ENCODE measurements around the gene LRR1.
"Not testable (repeated sequence)": the region's sequence is repeated elsewhere in the genome, so short reads cannot be mapped to it uniquely, and the experiment has no call there.

Gene LRR1

GRCh38 chr14:49581209-49582112, 17.3 kb upstream of the LRR1 start:
- Mint-ChIP-seq H3K36me3 (ENCODE audit: low read depth) (peaks cover 79% of the 10 kb centered on the region), H3K9me3 (no peaks in the 10 kb centered on the region), H3K27me3 (no peaks in the 10 kb centered on the region), H3K27ac (peak overlapping the region; percentile 88), H3K4me1 (ENCODE audit: low read depth) (peaks cover 71% of the 10 kb centered on the region), H3K4me3 (peak overlapping the region; percentile 93)

DNA sequence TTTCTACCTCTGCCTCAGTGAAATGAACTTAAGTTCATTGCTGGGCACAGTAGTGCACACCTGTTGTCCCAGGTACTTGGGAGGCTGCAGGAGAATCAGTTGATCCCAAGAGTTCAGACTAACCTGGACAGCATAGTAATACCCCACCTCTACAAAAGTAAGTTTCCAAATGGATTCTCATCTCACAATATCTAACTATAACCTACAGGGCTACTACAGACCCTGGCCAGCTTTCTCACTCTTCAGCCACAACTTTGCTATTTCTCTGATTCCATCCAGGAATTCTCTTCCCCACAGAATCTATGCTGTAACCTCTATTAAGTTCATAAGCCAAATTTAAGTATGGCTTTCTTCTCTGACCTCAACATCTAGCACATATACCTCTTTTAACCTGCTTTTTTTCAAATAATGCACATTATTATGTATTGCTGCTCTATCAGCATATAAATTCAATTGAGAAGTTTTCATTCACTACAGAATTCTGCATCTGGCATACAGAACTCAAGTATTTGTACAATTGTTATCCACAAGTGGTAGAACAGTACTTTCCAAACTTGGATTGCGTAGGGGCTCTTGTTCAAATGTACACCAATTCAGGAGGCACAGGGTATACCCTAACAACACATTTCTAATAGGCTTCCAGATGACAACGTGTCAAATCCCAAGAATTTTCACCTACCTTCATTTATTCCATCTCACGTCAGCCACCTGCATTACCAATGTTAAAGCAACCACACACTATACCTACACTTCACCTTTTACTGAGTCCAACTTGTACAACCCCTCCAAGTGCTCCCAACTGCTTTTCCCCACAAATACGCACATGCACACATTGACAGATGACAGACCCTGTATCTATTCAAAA, 16.4 kb upstream of the LRR1 start:
- Mint-ChIP-seq H3K4me1 (ENCODE audit: low read depth) (peaks cover 74% of the 10 kb centered on the region), H3K27me3 (no peaks in the 10 kb centered on the region), H3K36me3 (ENCODE audit: low read depth) (peaks cover 70% of the 10 kb centered on the region), H3K9me3 (no peaks in the 10 kb centered on the region), H3K4me3 (peak overlapping the region; percentile 93), H3K27ac (peak overlapping the region; percentile 88)

GRCh38 chr14:49583629-49584028, 15.1 kb upstream of the LRR1 start:
- no peaks in the 10 kb centered on the region for H3K9me3 Mint-ChIP-seq
- H3K36me3 Mint-ChIP-seq (ENCODE audit: low read depth), result peaks cover 62% of the 10 kb centered on the region
- no peaks in the 10 kb centered on the region for H3K27me3 Mint-ChIP-seq
- H3K4me3 Mint-ChIP-seq, result peak overlapping the region; percentile 93
- peak overlapping the region; percentile 97 for H3K27ac Mint-ChIP-seq
- H3K4me1 Mint-ChIP-seq (ENCODE audit: low read depth), result peaks cover 68% of the 10 kb centered on the region

- no peaks in the 10 kb centered on the region for H3K9me3 Mint-ChIP-seq
- H3K4me1 Mint-ChIP-seq (ENCODE audit: low read depth), result peaks cover 65% of the 10 kb centered on the region
- H3K36me3 Mint-ChIP-seq (ENCODE audit: low read depth), result peaks cover 62% of the 10 kb centered on the region
- H3K4me3 Mint-ChIP-seq, result peak overlapping the region; percentile 93
- no peaks in the 10 kb centered on the region for H3K27me3 Mint-ChIP-seq
- H3K27ac Mint-ChIP-seq, result peak overlapping the region; percentile 97
These were observed 14.7 kb upstream of the LRR1 start for GRCh38 chr14:49584058-49584457.

DNA sequence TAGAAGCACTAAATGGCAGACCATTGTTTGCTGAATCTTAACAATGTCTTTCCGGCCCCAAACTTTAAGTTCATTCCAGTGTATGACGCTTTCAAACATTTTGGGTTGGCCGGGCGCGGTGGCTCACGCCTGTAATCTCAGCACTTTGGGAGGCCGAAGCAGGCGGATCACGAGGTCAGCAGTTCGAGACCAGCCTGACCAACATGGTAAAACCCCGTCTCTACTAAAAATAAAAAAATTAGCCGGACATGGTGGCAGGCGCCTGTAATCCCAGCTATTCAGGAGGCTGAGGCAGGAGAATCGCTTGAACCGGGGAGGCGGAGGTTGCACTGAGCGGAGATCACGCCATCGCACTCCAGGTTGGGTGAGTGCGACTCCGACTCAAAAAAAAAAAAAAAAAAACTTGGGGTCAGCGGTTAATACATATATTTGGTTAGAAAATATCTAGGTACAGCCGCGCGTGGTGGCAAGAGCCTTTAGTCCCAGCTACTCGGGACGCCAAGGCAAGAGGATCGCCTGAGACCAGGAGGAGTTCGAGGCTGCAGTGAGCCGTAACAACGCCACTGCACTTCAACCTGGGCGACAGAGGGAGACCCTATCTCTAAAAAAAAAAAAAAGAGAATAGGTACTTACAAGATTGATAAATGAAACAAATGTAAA, 13.6 kb upstream of the LRR1 start:
- H3K4me1 Mint-ChIP-seq (ENCODE audit: low read depth), result peaks cover 55% of the 10 kb centered on the region
- H3K36me3 Mint-ChIP-seq (ENCODE audit: low read depth), result peaks cover 59% of the 10 kb centered on the region
- H3K9me3 Mint-ChIP-seq, H3K27me3 Mint-ChIP-seq: not testable (repeated sequence)
- H3K4me3 Mint-ChIP-seq, result peak overlapping the region; percentile 93
- H3K27ac Mint-ChIP-seq, result peak overlapping the region; percentile 97

DNA sequence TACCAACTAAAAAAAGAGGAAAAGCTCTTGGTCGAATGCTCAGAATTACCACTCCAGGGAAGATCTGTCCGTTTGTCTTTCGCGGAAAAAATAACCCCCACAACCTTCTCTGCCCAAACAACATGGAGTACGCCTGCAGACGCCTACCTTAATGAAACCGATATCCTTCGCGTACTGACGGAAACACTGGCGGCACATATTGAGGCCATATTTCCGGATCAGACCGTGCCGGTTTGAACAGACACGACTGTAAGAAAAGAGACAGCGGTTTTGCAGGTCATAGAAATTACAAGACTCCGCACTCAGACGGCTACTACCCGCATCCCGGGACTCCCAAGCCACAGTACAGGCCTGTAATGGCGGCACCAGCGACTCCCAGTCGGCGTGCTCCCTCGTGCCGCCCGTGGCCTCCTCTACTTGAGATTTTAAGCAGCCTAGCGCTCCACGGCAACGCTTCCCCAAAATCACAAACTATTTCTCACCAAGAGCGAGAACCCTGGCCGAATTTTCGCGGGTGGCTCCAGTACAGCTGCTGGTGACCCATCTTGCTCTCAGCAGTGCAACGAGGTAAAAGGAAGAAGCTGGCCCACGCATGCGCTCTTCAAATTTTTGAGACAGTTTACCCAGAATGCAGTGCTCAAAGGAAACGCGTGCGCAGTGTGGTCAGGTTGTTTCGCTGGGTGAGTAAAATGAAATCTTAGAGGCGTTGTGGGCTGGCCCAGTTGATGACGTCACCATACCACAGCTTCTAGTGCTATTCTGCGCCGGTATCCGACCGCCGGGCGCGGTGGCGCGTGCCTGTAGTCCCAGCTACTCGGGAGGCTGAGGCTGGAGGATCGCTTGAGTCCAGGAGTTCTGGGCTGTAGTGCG, 12.7 kb upstream of the LRR1 start, which contains the start of gene RPS29:
RPS29 (minus strand) TSS at position 578 of the 870 bp plus-strand sequence; CDS start at position 544, 34 bp downstream.
- H3K9me3 Mint-ChIP-seq, result no peaks in the 10 kb centered on the region
- peak within 1 kb of the TSS; percentile 97 for H3K27ac Mint-ChIP-seq
- peak within 1 kb of the TSS; percentile 93 for H3K4me3 Mint-ChIP-seq
- H3K4me1 Mint-ChIP-seq (ENCODE audit: low read depth), result peaks cover 52% of the 10 kb centered on the region
- peaks cover 55% of the 10 kb centered on the region for H3K36me3 Mint-ChIP-seq (ENCODE audit: low read depth)
- H3K27me3 Mint-ChIP-seq, result no peaks in the 10 kb centered on the region

- Mint-ChIP-seq H3K27me3 (no peaks in the 10 kb centered on the region), H3K9me3 (no peaks in the 10 kb centered on the region), H3K36me3 (ENCODE audit: low read depth) (peaks cover 46% of the 10 kb centered on the region), H3K4me3 (peak overlapping the region; percentile 93), H3K27ac (peak overlapping the region; percentile 97), H3K4me1 (ENCODE audit: low read depth) (peaks cover 45% of the 10 kb centered on the region)
These were observed 11.9 kb upstream of the LRR1 start for GRCh38 chr14:49586673-49587460.

DNA sequence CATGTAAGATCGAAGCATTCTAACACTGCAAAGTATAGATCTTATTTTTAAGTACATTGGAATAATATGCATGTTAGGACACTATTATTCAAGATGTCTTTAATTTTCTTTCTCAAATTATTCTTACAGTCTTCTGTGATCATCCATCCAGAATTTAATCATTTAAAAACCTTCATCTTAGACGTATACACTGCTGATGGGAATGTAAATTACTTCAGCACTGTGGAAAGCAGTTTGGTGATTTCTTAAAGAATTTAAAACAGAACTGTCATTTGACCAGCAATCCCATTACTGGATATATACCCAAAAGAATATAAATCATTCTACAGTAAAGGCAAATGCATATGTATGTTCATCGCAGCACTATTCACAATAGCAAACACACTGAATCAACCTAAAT, 9.4 kb upstream of the LRR1 start:
- Mint-ChIP-seq H3K4me1 (ENCODE audit: low read depth) (peaks cover 19% of the 10 kb centered on the region), H3K9me3 (no peaks in the 10 kb centered on the region), H3K4me3 (no peak overlapping the region), H3K27ac (no peak overlapping the region), H3K27me3 (no peaks in the 10 kb centered on the region), H3K36me3 (ENCODE audit: low read depth) (peaks cover 21% of the 10 kb centered on the region)

GRCh38 chr14:49593016-49593415, 5.7 kb upstream of the LRR1 start:
- H3K9me3 Mint-ChIP-seq, result no peaks in the 10 kb centered on the region
- H3K36me3 Mint-ChIP-seq (ENCODE audit: low read depth), result no peaks in the 10 kb centered on the region
- no peak overlapping the region for H3K27ac Mint-ChIP-seq
- H3K4me3 Mint-ChIP-seq, result no peak overlapping the region
- peaks cover 19% of the 10 kb centered on the region for H3K4me1 Mint-ChIP-seq (ENCODE audit: low read depth)
- H3K27me3 Mint-ChIP-seq, result no peaks in the 10 kb centered on the region

DNA sequence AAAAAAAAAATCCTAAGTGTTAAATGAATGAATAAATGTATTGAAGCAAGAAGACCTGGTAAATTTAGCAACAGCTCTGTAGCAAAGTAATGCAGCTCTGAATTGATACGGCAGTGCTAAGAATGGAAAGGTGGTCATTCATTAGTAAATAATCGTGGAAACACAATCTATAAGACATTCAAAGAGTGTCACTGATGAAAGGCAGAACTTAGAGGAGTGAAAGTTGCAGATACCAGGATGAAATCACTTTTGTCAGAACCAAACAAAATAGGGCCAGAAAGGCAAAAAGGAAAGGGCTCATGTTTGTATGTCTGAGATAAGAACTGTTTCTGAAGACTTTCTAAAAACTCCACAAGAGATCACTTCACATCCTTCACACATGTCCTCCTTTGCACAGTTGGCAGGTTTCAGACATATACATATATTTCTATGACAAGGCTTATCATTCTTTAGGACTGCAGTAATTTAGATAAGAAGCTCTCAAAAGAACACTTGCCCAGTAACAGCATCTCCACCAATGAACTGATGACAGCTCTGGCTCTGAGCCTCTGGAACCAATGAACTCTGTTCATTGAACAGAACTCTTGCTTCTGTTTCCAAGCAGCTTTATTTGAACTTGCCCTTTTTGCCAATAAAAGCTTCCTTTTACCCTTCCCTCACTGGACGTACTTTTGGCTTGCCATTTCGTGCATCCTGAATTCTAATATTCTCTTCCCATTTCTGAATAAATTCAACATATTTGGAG, 4.2 kb upstream of the LRR1 start:
- H3K4me1 Mint-ChIP-seq (ENCODE audit: low read depth), result peaks cover 19% of the 10 kb centered on the region
- no peak overlapping the region for H3K4me3 Mint-ChIP-seq
- H3K36me3 Mint-ChIP-seq (ENCODE audit: low read depth), result no peaks in the 10 kb centered on the region
- H3K27ac Mint-ChIP-seq, result no peak overlapping the region
- no peaks in the 10 kb centered on the region for H3K27me3 Mint-ChIP-seq
- no peaks in the 10 kb centered on the region for H3K9me3 Mint-ChIP-seq

DNA sequence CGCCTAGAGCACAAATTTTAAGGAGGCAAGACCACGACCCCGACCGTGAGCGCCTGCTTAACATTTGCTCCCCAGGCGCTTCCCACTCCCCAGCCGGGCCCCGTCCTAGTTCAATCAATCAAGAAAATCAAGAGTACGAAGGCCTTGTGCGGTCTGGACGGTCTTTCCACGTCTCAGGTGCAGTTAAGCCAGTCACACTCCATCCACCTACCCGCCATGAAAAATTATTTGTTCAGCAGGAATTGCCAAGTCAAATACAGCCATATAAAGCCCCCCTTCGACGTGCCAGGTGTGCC, 603 bp upstream of the LRR1 start:
- H3K36me3 Mint-ChIP-seq (ENCODE audit: low read depth), result peaks cover 25% of the 10 kb centered on the region
- no peaks in the 10 kb centered on the region for H3K27me3 Mint-ChIP-seq
- H3K27ac Mint-ChIP-seq, result peak overlapping the region; percentile 96
- peak overlapping the region; percentile 98 for H3K4me3 Mint-ChIP-seq
- H3K4me1 Mint-ChIP-seq (ENCODE audit: low read depth), result peaks cover 33% of the 10 kb centered on the region
- no peaks in the 10 kb centered on the region for H3K9me3 Mint-ChIP-seq

GRCh38 chr14:49607583-49607982, 8.8 kb downstream of the LRR1 start:
- Mint-ChIP-seq H3K36me3 (ENCODE audit: low read depth) (peaks cover 64% of the 10 kb centered on the region), H3K4me1 (ENCODE audit: low read depth) (peaks cover 7% of the 10 kb centered on the region), H3K9me3 (no peaks in the 10 kb centered on the region), H3K27me3 (no peaks in the 10 kb centered on the region), H3K4me3 (no peak overlapping the region), H3K27ac (no peak overlapping the region)

DNA sequence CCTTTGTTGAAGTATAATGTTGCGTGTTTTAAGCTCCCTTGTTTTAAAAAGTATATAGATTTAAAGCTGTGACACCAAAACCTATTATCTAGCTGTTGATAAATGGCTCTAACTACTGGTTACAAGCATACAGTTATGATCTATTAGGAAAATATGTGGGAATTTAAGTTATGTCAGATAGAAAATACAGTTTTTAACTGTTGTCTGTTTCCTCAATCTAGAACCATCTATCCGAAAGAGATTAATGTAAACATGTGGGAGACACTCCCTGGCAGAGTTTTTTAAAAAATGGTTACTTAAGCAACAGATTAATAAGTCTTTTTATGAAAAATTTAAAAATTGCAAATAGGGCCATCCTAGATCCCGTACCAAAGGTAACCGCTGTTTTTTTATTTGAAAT, 13.5 kb downstream of the LRR1 start:
- Mint-ChIP-seq H3K27me3 (no peaks in the 10 kb centered on the region), H3K27ac (no peak overlapping the region), H3K4me3 (no peak overlapping the region), H3K4me1 (ENCODE audit: low read depth) (peaks cover under 1% of the 10 kb centered on the region), H3K9me3 (no peaks in the 10 kb centered on the region), H3K36me3 (ENCODE audit: low read depth) (peaks cover 60% of the 10 kb centered on the region)
